Cardiac muscle cell (in vitro differentiated cells and primary cell): Measurements from ENCODE around the gene PODXL2. TPM values are rescaled to one million over a fixed set of nuclear protein-coding genes. Genes with fewer than 3 reads are reported as not detected.

Experiments
- DNase-seq, 2 donors: peaks; one replicate each; pipeline versions ENCODE4 v3.0.0 to v3.0.0-alpha.2; 2010 to 2017; ENCODE audit warnings: low read depth in 1 of 2, low spot score in 1 of 2
- H3K27ac ChIP-seq: fragments of 200-600 bp; sonication (generic); 2 replicates; pipeline ENCODE4 v1.5.1; 2016
- H3K27me3 ChIP-seq: fragments of 200-600 bp; sonication (generic); 2 replicates; pipeline ENCODE4 v1.6.0; 2016; ENCODE audit warnings: control low read depth
- H3K36me3 ChIP-seq: fragments of 200-600 bp; sonication (generic); 2 replicates; pipeline ENCODE4 v1.5.1; 2016; ENCODE audit warnings: control low read depth
- H3K4me1 ChIP-seq: fragments of 200-600 bp; sonication (generic); 2 replicates; pipeline ENCODE4 v1.8.1; 2017; ENCODE audit warnings: low read depth, mild to moderate bottlenecking, mixed run types
- H3K4me3 ChIP-seq: fragments of 200-600 bp; sonication (generic); 2 replicates; pipeline ENCODE4 v1.5.1; 2016; ENCODE audit warnings: mild to moderate bottlenecking
- H3K9me3 ChIP-seq: fragments of 200-600 bp; sonication (generic); 2 replicates; pipeline ENCODE4 v1.5.1; 2017; ENCODE audit warnings: low read depth, mild to moderate bottlenecking, control low read depth
- polyA plus RNA-seq: library from polyadenylated mRNA; unstranded; fragments of >200 nt; fragmentation: Nextera tagmentation; extraction: Ambion mirVana; gene quantifications from 2 replicates; pipeline ENCODE4 v1.2.1, GENCODE V29; 2016
- total RNA-seq: library from RNA; depleted of rRNA; stranded (reverse); fragments of >200 nt; gene quantifications from 2 replicates; pipeline ENCODE4 v1.2.3, GENCODE V29; 2016
- TF ChIP-seq, protein P1 (sequence below): IDR thresholded peaks from 2 replicates; pipeline ENCODE4 v1.5.1; 2012; ENCODE audit warnings: low read depth, mild to moderate bottlenecking, low read length

The PODXL2 gene
- total and polyA plus RNA-seq, 2 experiments from 2014 or later: 16.0 to 24.9 TPM

- H3K9me3 ChIP-seq: no peaks in the 10 kb centered on the region
- no peaks in the 10 kb centered on the region for H3K36me3 ChIP-seq
- no peak overlapping the region for H3K27ac ChIP-seq
- peaks cover 36% of the 10 kb centered on the region for H3K27me3 ChIP-seq
- no peak overlapping the region for H3K4me3 ChIP-seq
- no peak for DNase-seq
- TF ChIP-seq, protein P1, sequence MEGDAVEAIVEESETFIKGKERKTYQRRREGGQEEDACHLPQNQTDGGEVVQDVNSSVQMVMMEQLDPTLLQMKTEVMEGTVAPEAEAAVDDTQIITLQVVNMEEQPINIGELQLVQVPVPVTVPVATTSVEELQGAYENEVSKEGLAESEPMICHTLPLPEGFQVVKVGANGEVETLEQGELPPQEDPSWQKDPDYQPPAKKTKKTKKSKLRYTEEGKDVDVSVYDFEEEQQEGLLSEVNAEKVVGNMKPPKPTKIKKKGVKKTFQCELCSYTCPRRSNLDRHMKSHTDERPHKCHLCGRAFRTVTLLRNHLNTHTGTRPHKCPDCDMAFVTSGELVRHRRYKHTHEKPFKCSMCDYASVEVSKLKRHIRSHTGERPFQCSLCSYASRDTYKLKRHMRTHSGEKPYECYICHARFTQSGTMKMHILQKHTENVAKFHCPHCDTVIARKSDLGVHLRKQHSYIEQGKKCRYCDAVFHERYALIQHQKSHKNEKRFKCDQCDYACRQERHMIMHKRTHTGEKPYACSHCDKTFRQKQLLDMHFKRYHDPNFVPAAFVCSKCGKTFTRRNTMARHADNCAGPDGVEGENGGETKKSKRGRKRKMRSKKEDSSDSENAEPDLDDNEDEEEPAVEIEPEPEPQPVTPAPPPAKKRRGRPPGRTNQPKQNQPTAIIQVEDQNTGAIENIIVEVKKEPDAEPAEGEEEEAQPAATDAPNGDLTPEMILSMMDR: no peak
- H3K4me1 ChIP-seq: no peaks in the 10 kb centered on the region
Observed at GRCh38 chr3:127625821-127626220, 3.2 kb upstream of the PODXL2 start.

DNA sequence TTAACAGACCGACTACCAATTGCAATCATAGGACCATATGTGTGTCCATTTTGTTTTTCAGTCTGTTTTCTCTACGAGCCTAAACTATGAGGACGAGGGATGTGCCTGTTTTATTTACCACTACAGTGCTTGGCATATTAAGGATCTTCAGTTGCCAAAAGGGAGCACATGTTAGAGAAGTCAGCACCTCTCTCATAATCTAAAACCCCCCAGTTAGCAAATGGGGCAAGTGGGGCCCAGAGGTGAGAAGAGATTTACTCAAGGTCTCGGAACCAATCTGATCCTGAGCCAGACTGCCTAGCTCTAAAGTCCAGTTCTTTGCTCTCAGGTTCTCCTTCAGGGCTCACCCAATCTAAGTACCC, 578 bp upstream of the PODXL2 start:
- TF ChIP-seq, protein P1: no peak
- Histone ChIP-seq H3K9me3 (no peaks in the 10 kb centered on the region), H3K36me3 (no peaks in the 10 kb centered on the region), H3K4me1 (no peaks in the 10 kb centered on the region), H3K27ac (no peak overlapping the region), H3K4me3 (no peak overlapping the region), H3K27me3 (peaks cover 36% of the 10 kb centered on the region)
- no peak for DNase-seq

DNA sequence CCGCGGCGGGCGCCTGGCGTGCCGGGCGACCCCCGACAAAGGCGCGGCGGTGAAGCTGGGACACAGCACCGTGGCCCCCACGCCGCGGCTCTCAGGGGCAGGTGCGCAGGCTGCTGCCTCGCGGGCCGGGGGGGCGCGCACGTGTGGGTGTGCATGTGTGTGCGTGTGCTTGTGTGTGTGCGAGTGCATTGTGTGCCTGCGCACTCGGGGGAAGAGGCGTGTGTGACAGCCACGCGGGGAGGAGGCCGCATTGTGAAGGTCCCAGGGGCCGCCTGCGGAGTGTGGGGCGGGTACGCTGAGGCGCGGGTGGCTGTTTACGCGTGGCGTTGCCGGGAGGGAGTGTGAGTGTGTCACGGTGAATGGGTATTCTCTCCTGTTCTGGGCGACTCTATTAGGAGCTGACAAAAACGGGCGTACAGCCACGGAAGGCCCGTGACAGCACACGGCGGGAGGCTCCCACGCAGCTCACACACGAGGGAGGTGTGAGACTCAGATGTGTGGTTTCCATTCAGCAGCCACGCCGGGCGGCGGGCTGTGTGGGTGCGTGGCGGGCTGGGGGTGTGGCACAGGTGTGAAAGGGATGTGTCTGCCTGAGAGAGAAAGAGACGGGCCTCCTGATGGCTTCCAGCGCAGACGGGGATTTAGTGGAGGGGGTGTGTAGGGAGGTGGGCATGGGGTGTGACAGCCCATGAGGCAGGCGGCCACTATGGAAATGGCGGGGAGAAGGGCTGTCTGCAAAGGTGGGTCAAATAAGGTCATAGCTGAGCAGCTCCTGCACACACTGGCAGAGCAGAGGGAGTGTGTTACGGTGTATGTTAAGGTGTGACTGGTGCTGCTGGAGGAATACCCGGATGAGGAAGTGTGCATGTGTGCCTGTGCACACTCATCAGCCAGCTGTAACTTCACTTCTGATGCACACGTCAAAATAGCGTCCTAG, 750 bp downstream of the PODXL2 start:
- Histone ChIP-seq H3K9me3 (no peaks in the 10 kb centered on the region), H3K4me3 (peak overlapping the region; percentile 34), H3K27me3 (peaks cover 36% of the 10 kb centered on the region), H3K4me1 (no peaks in the 10 kb centered on the region), H3K36me3 (no peaks in the 10 kb centered on the region), H3K27ac (no peak overlapping the region)
- no peak for DNase-seq
- TF ChIP-seq, protein P1: no peak

DNA sequence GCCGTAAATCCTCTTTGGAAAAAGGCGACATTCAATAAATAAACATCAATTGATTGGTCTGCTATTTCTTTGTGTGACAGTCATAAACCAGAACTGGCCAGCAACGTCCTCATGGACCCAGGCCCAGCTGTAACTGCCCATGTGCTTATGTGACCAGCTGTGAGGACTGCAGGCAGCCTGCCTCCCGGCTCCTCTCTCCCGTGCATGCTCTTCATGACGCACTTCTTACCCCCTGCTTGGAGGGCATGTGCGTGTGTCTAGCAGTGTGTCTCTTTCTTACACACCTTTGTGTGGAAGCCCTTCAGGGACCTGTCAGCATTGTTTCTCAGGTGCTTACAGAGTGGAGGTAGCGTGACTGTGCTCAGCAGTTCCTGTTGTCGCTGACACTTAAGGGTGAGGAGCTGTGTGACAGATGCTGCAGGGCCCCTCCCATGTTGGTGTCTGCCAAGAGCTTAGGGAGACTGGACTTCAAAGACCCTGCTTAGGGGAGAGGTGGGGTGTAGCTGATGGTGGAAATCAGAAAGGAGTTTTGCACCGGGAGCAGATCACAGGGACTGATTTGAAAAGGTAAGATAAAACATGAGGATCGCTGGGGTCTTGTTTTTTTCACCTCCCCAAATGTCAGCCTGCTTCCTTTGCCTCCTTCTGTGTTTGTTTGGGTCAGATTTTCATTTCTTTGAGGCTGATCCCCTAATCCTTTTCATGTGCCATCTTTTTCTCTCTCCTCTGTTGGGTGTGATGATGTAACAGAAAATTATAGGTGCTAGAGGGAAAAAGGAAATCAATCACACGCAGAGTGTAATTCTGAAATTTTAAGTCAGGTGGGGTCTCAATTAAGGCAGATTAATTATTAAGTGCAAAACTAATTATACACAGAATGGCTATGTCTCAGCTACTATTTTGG, 2.1 kb downstream of the PODXL2 start:
- DNase-seq: no peak
- Histone ChIP-seq H3K4me3 (no peak overlapping the region), H3K27ac (no peak overlapping the region), H3K4me1 (no peaks in the 10 kb centered on the region), H3K27me3 (peaks cover 28% of the 10 kb centered on the region), H3K9me3 (no peaks in the 10 kb centered on the region), H3K36me3 (no peaks in the 10 kb centered on the region)
- TF ChIP-seq, protein P1: no peak

DNA sequence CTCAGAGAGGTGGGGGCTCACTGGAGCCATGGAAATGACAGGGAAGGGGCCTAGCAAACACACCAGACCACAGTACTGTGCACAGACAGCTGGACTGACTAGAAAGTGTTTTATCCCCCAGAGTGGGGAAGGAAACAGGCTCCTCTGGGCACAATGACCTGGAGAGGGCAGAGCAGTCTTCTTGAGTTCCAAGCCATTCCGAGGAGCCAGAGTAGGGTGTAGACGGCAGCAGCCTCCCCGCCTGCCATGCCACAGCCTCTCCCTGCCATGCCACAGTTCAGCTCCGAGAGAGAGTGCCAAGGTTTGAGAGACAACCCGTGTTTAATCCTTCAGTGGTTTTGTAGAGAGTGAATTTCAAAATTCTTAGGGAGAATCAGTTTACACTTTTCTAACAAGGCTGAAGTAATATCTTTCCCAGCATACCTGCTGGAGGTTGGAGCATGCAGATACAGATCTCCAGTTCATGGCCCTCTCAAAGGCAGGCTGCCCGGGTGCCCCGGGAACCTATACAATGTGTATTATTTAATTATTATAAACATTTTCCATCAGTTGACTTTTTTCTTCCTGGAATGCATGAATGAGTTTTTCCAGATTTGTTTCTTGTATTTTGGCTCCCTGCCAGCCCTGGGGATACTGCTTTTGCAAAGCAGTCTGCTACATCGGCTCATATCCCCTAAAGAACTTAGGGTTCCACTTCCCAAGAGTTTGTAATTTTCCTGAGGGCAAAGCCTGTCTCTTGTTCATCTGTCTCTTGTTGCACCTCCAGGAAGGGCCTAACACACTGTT, 3.2 kb downstream of the PODXL2 start:
- no peaks in the 10 kb centered on the region for H3K9me3 ChIP-seq
- TF ChIP-seq, protein P1: no peak
- H3K27me3 ChIP-seq: peaks cover 16% of the 10 kb centered on the region
- H3K4me3 ChIP-seq: no peak overlapping the region
- no peaks in the 10 kb centered on the region for H3K36me3 ChIP-seq
- no peaks in the 10 kb centered on the region for H3K4me1 ChIP-seq
- no peak overlapping the region for H3K27ac ChIP-seq
- peak in 1 of 2 donors; percentile 15 for DNase-seq
